Activated T-helper 9 cell treated with anti-CD3 and anti-CD28 coated beads, Interleukin-2, amount 50 U/mL, for 16 hours (primary cell): Measurements from ENCODE around the gene CDC73.

Source experiments
- DNase-seq: peaks from one replicate; pipeline ENCODE4 v3.0.0-alpha.2; 2020; ENCODE audit warnings: low read depth

CDC73 gene

DNA sequence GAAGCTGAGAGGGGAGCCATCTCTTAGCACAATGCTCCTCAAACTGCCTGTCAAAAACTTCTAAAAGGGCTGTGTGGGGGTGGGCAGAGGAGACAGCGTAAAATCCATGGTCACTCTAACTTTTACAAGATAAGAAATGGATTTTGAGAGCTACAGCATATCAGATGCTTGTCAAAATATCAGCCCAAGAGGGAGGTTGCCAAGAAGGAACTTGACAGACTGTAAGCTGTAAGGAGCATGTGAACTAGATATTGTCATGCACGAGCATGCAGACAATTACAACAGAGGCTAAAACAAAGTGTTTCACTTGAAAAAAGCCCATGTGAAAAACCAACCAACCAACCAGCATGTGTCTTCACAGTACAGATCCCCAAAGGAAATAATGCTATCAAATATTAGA, 171.9 kb downstream of the CDC73 start:
- DNase-seq, result no peak

DNA sequence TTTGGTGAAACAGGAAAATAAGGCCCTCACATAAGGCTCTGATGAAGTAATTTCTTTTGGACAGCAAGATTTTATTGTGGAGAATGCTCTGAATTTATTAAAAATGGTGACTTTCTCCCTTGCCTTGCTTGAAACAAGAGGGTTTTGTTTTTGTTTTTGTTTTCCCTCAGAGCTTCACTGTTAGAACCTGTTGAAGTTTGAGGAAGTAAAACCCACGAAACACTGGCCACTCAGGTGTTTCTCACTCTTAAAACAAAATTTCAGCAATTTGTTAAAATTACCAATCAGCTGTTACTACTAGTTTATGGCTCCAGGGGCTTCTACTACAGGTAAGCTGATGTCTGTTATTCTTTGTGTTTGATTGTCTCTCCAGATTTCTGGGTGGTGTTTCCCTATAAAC, 177.2 kb downstream of the CDC73 start:
- no peak for DNase-seq

DNA sequence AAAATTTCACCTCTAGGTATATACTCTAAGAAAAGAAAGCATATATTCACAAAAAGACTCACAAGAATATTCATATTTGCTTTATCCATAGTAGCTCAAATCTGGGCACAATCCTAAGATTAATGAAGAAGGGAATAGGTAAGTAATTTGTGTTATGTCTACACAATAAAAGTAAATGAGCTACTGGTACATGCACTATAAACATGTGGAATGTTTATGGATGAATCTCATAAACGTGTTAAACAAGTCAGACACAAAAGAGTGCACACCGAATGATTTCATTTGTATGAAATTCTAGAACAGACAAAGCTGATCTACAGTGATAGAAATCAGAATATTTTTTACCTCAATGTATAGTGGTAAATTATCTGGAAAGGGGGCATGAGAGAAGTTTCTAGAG, 179.9 kb downstream of the CDC73 start:
- DNase-seq, result no peak

DNA sequence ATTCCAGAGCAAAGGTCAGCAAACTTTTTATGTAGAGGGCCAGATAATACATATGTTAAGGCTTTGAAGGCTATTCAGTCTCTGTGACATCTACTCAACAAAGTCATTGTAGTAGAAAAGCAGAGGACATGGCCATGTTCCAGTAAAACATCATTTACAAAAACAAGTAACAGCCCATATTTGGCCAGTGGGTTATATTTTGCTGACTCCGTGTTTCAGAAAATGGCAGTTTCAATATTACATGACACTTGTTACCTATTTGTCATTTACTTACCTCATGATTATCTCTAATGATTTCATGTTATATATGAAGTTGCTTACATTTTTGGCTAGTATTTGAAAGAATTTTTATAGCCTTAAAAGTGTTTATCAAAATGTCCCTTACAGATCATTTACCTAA, 182.0 kb downstream of the CDC73 start:
- DNase-seq, result no peak
